HG03139 (cell line): ENCODE results near the gene CBARP.

ENCODE experiments used
- ATAC-seq: cut with Tn5 transposase; IDR thresholded peaks from one replicate; pipeline ENCODE4 v1.9.1; 2021; ENCODE audit not compliant: unreplicated experiment

CBARP gene

GRCh38 chr19:1265615-1266128 lies 27.9 kb upstream of the CBARP start:
- no peak for ATAC-seq

GRCh38 chr19:1264801-1265614 lies 27.2 kb upstream of the CBARP start:
- no peak for ATAC-seq

DNA sequence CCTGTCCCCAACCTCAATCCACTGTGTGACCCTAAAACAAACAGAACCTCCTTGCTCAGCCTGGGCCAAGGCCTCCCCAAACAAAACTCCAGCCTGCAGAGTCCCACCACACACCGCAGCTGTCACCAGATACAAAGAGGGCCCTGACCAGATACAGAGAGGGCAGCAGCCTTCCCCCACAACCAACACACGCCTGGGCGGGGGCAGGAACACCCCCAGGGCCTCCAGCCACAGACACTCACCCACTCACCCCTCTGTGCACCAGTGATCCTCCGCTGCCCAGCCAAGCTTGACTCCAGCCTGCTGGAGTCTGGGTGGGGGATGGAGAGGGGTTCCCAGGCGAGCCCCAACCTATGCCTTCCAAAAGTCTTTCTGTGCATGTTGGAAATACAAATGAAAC lies 25.4 kb upstream of the CBARP start:
- no peak for ATAC-seq

GRCh38 chr19:1262623-1263123 lies 24.9 kb upstream of the CBARP start:
- no peak for ATAC-seq

- no peak for ATAC-seq
Measured at GRCh38 chr19:1261798-1262622, 24.2 kb upstream of the CBARP start.

- no peak for ATAC-seq
Measured at GRCh38 chr19:1261538-1261797, 23.7 kb upstream of the CBARP start.

GRCh38 chr19:1260749-1261537 lies 23.1 kb upstream of the CBARP start:
- ATAC-seq, result peak; percentile 47

GRCh38 chr19:1259876-1260748 lies 22.3 kb upstream of the CBARP start:
- peak; percentile 0 for ATAC-seq

GRCh38 chr19:1259206-1259875 lies 21.5 kb upstream of the CBARP start:
- ATAC-seq, result peak; percentile 34

- no peak for ATAC-seq
Measured at GRCh38 chr19:1258707-1259205, 21.0 kb upstream of the CBARP start.

DNA sequence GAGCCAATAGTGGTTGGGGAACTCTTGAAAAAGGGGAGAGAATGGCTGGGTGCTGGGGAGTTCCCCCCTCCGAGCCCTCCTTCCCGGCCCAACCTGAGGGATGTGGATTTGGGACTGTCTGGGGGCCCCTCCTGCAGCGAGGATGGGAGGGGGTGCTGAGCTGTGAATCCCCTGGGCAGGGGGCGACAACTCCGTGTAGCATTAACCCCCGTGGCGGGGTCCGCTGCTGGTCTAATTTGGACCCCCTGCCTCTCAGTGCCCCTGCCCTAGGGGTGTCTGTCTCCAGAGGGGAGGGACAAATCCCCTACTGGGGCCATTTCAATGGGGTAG lies 20.3 kb upstream of the CBARP start:
- ATAC-seq, result no peak

DNA sequence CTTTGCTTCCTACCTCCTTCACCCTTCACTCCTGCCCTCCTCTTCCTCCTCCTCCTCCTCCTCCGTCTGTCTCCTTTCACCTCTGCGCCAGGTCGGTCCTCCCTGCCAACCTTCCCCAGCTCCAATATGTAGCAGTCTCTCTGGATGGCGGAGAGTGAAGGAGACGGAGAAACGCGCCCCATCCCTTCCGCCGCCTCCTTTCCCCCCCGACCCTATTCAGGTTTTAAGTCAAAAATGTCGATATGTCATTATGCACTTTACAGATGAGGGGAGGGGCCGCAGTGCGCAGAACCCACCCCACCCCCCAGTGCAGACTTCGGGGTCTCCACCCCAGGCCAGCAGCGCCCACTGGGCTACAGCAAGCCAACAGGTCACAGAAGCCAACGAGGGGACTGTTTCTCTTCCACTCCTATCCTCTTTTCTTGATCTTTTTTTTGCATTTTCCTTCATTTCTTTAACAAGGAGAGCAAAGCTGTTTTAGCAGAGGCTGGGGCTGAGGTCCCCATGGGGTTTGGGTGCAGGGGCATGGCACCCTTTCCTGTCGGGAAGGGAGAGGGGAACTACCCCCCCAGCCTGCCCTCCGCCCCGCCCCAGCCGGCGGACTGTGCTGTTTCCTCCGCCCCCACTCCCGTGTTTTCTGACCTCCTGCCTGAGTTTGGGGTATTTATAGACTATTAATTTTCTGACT lies 19.8 kb upstream of the CBARP start:
- no peak for ATAC-seq

GRCh38 chr19:1256646-1257474 lies 19.1 kb upstream of the CBARP start:
- ATAC-seq, result no peak

GRCh38 chr19:1255186-1256161 lies 17.7 kb upstream of the CBARP start:
- no peak for ATAC-seq

DNA sequence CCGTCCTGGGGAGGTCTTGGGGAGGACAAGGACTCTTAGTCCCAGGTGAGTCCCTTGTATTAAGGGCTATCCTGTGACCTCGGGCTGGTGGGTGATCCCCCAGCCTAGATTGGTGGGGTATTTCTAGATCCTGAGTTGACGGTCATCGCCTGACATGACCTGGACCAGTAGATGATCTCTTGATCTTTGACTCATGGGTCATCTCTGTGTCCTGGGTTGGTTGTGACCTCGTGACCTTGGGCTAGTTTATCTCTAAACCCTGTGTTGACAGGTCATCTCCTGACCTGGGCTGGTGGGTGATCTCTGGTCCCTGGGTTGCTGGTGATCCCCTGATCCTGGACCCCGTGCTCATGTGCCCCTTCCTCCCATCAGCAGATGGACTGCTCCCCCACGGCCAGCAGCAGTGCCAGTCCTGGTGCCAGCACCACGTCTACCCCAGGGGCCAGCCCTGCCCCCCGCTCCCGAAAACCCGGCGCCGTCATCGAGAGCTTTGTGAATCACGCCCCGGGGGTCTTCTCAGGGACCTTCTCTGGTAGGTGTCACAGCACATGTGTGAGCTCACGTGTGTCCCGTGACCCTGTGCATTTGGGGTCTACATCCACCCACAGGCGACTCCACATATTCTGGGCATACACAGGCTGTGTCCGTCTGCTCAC lies 16.9 kb upstream of the CBARP start:
- ATAC-seq, result no peak

GRCh38 chr19:1254081-1254527 lies 16.3 kb upstream of the CBARP start:
- no peak for ATAC-seq
